Dedifferentiated amniotic fluid mesenchymal stem cell (primary cell): ENCODE measurements around the gene OTUD6A.

Experiments
- DNase-seq: peaks from one replicate; pipeline ENCODE4 v3.0.0-alpha.2; 2016; ENCODE audit errors: extremely low spot score

Gene OTUD6A

GRCh38 chrX:70062076-70062475, at the start of gene OTUD6A:
TSS of gene OTUD6A (plus strand) at chrX:70062457. CDS start at chrX:70062525, 68 bp downstream.
- no peak for DNase-seq

GRCh38 chrX:70012756-70013155, 49.5 kb upstream of the OTUD6A start:
- no peak for DNase-seq

GRCh38 chrX:70013466-70014381, 48.5 kb upstream of the OTUD6A start:
- DNase-seq = no peak

GRCh38 chrX:70016513-70016912, 45.7 kb upstream of the OTUD6A start:
- no peak for DNase-seq

GRCh38 chrX:70022616-70023015, 39.6 kb upstream of the OTUD6A start:
- DNase-seq = no peak

GRCh38 chrX:70025464-70025863, 36.8 kb upstream of the OTUD6A start:
- no peak for DNase-seq

- no peak for DNase-seq
Observed at GRCh38 chrX:70026112-70026850, 36.0 kb upstream of the OTUD6A start.

- DNase-seq = no peak
Observed at GRCh38 chrX:70026851-70027200, 35.4 kb upstream of the OTUD6A start.

- DNase-seq = no peak
Observed at GRCh38 chrX:70029863-70030262, 32.4 kb upstream of the OTUD6A start.

GRCh38 chrX:70030301-70030767, 31.9 kb upstream of the OTUD6A start:
- peak; percentile 52 for DNase-seq

- DNase-seq = no peak
Observed at GRCh38 chrX:70032792-70033191, 29.5 kb upstream of the OTUD6A start.

GRCh38 chrX:70033348-70034051, 28.8 kb upstream of the OTUD6A start:
- no peak for DNase-seq

GRCh38 chrX:70034646-70035045, 27.6 kb upstream of the OTUD6A start:
- no peak for DNase-seq

- DNase-seq = no peak
Observed at GRCh38 chrX:70038515-70038914, 23.7 kb upstream of the OTUD6A start.

- DNase-seq = no peak
Observed at GRCh38 chrX:70038951-70039350, 23.3 kb upstream of the OTUD6A start.

GRCh38 chrX:70039758-70040157, 22.5 kb upstream of the OTUD6A start:
- no peak for DNase-seq

GRCh38 chrX:70041993-70042392, 20.3 kb upstream of the OTUD6A start:
- no peak for DNase-seq

GRCh38 chrX:70042399-70043371, 19.6 kb upstream of the OTUD6A start:
- DNase-seq = no peak

- no peak for DNase-seq
Observed at GRCh38 chrX:70043685-70044084, 18.6 kb upstream of the OTUD6A start.

GRCh38 chrX:70044541-70045245, 17.6 kb upstream of the OTUD6A start:
- DNase-seq = no peak
